Endothelial cell of umbilical vein (primary cell): ENCODE results near the gene CAPN1.

Source experiments
- CTCF ChIP-seq, 2 donors: IDR thresholded peaks; 1 replicate in 1 of 2; 2 replicates in 1 of 2; pipeline ENCODE4 v1.5.1; 2011; ENCODE audit warnings: low read length in 2 of 2, mild to moderate bottlenecking in 2 of 2, moderate library complexity in 2 of 2, control low read depth in 1 of 2, inconsistent platforms in 1 of 2, low read depth in 1 of 2; ENCODE audit not compliant: insufficient read depth in 1 of 2; ENCODE audit errors: extremely low read depth in 1 of 2
- EZH2 ChIP-seq: IDR thresholded peaks from 2 replicates; pipeline ENCODE4 v1.6.1; 2012; ENCODE audit warnings: borderline replicate concordance, low read depth, mild to moderate bottlenecking, moderate library complexity, low read length, inconsistent platforms; ENCODE audit not compliant: severe bottlenecking
- JUN ChIP-seq: IDR thresholded peaks from 2 replicates; pipeline ENCODE4 v1.6.1; 2011; ENCODE audit warnings: borderline replicate concordance, low read depth; ENCODE audit not compliant: insufficient read length, insufficient read depth
- MAX ChIP-seq: IDR thresholded peaks from 2 replicates; pipeline ENCODE4 v1.6.1; 2011; ENCODE audit not compliant: insufficient read depth, insufficient read length
- POLR2A ChIP-seq: IDR thresholded peaks from 2 replicates; pipeline ENCODE4 v1.6.1; 2012; ENCODE audit warnings: low read depth, mild to moderate bottlenecking, control low read depth, low read length
- POLR2AphosphoS5 ChIP-seq: IDR thresholded peaks from 2 replicates; pipeline ENCODE4 v1.6.1; 2012; ENCODE audit warnings: low read depth, mild to moderate bottlenecking, control low read depth, low read length, moderate library complexity; ENCODE audit not compliant: insufficient read depth

GRCh38 chr11:65214212-65214845 is 32.6 kb downstream of the CAPN1 start:
- TF ChIP-seq POLR2A, result no peak
- TF ChIP-seq EZH2, result no peak
- no peak for TF ChIP-seq MAX
- TF ChIP-seq CTCF (IDR thresholded peaks at IDR 0.05; ENCODE audit: extremely low read depth in 1 of 2, insufficient read depth in 1 of 2, low read depth in 1 of 2, low read length in 2 of 2), result no peak
- no peak for TF ChIP-seq JUN
- no peak for TF ChIP-seq POLR2AphosphoS5
